KMS-11 (cell line): ENCODE results near the gene SRSF6.

Experiments
- H2AFZ ChIP-seq: fragments of 200-600 bp; sonication (generic); 2 replicates; pipeline ENCODE4 v1.6.1; 2016; ENCODE audit warnings: antibody characterized with exemption, mixed run types, low read depth
- H3K27ac ChIP-seq: fragments of 200-600 bp; sonication (generic); 2 replicates; pipeline ENCODE4 v1.6.1; 2016; ENCODE audit warnings: mild to moderate bottlenecking, mixed run types
- H3K27me3 ChIP-seq: fragments of 200-600 bp; sonication (generic); 2 replicates; pipeline ENCODE4 v1.6.1; 2017; ENCODE audit warnings: mild to moderate bottlenecking, low read depth, mixed run types, moderate library complexity; ENCODE audit not compliant: insufficient read depth
- H3K36me3 ChIP-seq: fragments of 200-600 bp; sonication (generic); 2 replicates; pipeline ENCODE4 v1.6.1; 2017; ENCODE audit warnings: mild to moderate bottlenecking, mixed run types; ENCODE audit not compliant: insufficient read depth
- H3K4me1 ChIP-seq: fragments of 200-600 bp; sonication (generic); 2 replicates; pipeline ENCODE4 v1.6.1; 2016; ENCODE audit warnings: mild to moderate bottlenecking, low read depth, mixed run types; ENCODE audit not compliant: poor library complexity, severe bottlenecking
- H3K4me2 ChIP-seq: fragments of 200-600 bp; sonication (generic); 2 replicates; pipeline ENCODE4 v1.7.0; 2016; ENCODE audit warnings: mild to moderate bottlenecking, mixed run types
- H3K4me3 ChIP-seq: fragments of 200-600 bp; sonication (generic); IDR thresholded peaks from 2 replicates; pipeline ENCODE4 v1.6.1; 2017; ENCODE audit warnings: low read depth, low read length, mixed read lengths; ENCODE audit not compliant: insufficient read depth
- H3K79me2 ChIP-seq: fragments of 200-600 bp; sonication (generic); 2 replicates; pipeline ENCODE4 v1.6.1; 2016; ENCODE audit warnings: low read depth, mixed run types; ENCODE audit not compliant: insufficient read depth
- H3K9ac ChIP-seq: fragments of 200-600 bp; sonication (generic); 2 replicates; pipeline ENCODE4 v1.6.1; 2016; ENCODE audit warnings: mild to moderate bottlenecking, mixed run types
- H4K20me1 ChIP-seq: fragments of 200-600 bp; sonication (generic); 2 replicates; pipeline ENCODE4 v1.6.1; 2016; ENCODE audit warnings: mild to moderate bottlenecking, mixed run types; ENCODE audit not compliant: insufficient read depth
- CTCF ChIP-seq: fragments of 200-600 bp; sonication (generic); conservative IDR thresholded peaks from 2 replicates; pipeline ENCODE4 v1.6.1; 2017; ENCODE audit warnings: low read depth, mild to moderate bottlenecking, antibody characterized with exemption, low read length, moderate library complexity, mixed read lengths

SRSF6 gene

GRCh38 chr20:43431134-43431519 lies 26.6 kb upstream of the SRSF6 start:
- TF ChIP-seq CTCF, result no peak
- H4K20me1 ChIP-seq, result no peaks in the 10 kb centered on the region
- H3K36me3 ChIP-seq, result no peaks in the 10 kb centered on the region
- no peak overlapping the region for H3K4me2 ChIP-seq
- H3K27ac ChIP-seq, result no peak overlapping the region
- no peaks in the 10 kb centered on the region for H3K27me3 ChIP-seq
- no peak overlapping the region for H2AFZ ChIP-seq
- no peaks in the 10 kb centered on the region for H3K4me1 ChIP-seq
- H3K9ac ChIP-seq, result no peak overlapping the region
- H3K79me2 ChIP-seq, result no peaks in the 10 kb centered on the region
- H3K4me3 ChIP-seq, result no peak overlapping the region

- no peak overlapping the region for H2AFZ ChIP-seq
- no peaks in the 10 kb centered on the region for H3K4me1 ChIP-seq
- H3K27me3 ChIP-seq, result no peaks in the 10 kb centered on the region
- no peak for TF ChIP-seq CTCF
- no peak overlapping the region for H3K9ac ChIP-seq
- H3K27ac ChIP-seq, result no peak overlapping the region
- no peak overlapping the region for H3K4me2 ChIP-seq
- no peaks in the 10 kb centered on the region for H4K20me1 ChIP-seq
- H3K79me2 ChIP-seq, result no peaks in the 10 kb centered on the region
- no peaks in the 10 kb centered on the region for H3K36me3 ChIP-seq
- H3K4me3 ChIP-seq, result no peak overlapping the region
Measured at GRCh38 chr20:43432498-43432897, 25.2 kb upstream of the SRSF6 start.

- no peak for TF ChIP-seq CTCF
- no peaks in the 10 kb centered on the region for H3K36me3 ChIP-seq
- no peaks in the 10 kb centered on the region for H3K27me3 ChIP-seq
Measured at GRCh38 chr20:43433250-43433854, 24.3 kb upstream of the SRSF6 start.

GRCh38 chr20:43434565-43434964 lies 23.1 kb upstream of the SRSF6 start:
- Histone ChIP-seq H3K27me3 (no peaks in the 10 kb centered on the region), H4K20me1 (no peaks in the 10 kb centered on the region), H3K4me3 (no peak overlapping the region), H3K4me1 (no peaks in the 10 kb centered on the region), H2AFZ (no peak overlapping the region), H3K79me2 (no peaks in the 10 kb centered on the region), H3K27ac (no peak overlapping the region), H3K36me3 (no peaks in the 10 kb centered on the region), H3K4me2 (no peak overlapping the region), H3K9ac (no peak overlapping the region)
- TF ChIP-seq CTCF, result no peak

More at GRCh38 chr20:43433250-43433854, 24.3 kb upstream of the SRSF6 start:
- no peak overlapping the region for H2AFZ ChIP-seq
- no peak overlapping the region for H3K27ac ChIP-seq
- no peaks in the 10 kb centered on the region for H3K4me1 ChIP-seq
- no peak overlapping the region for H3K4me3 ChIP-seq
- H3K9ac ChIP-seq, result no peak overlapping the region
- H3K4me2 ChIP-seq, result no peak overlapping the region
- H4K20me1 ChIP-seq, result no peaks in the 10 kb centered on the region
- H3K79me2 ChIP-seq, result no peaks in the 10 kb centered on the region
